HepG2 (cell line): ENCODE results near the gene ANKRD11. TPM values are rescaled to one million over a fixed set of nuclear protein-coding genes. Genes with fewer than 3 reads are reported as not detected.

Experiments used
- ATAC-seq: fragments of 200-7000 bp; cut with Tn5 transposase; 3 replicates; pipeline ENCODE4 v1.9.1; 2020; ENCODE audit warnings: mild to moderate bottlenecking, moderate library complexity
- BruUV-seq: library from RNA; stranded (reverse); fragments of 400-500 nt; replicated peaks from 2 replicates; lab custom pipeline; 2021; lab: Mats Ljungman, UMichigan
- CTCF ChIA-PET: fragments of 300-600 bp; formaldehyde crosslinking; extraction: SDS; loops from one replicate; lab custom pipeline; 2021; ENCODE audit warnings: low total read pairs, inconsistent platforms, low intra/inter-chr PET ratio; lab: Yijun Ruan, JAX
- POLR2A ChIA-PET: fragments of 350-600 bp; sonication (Branson Sonifier 250); formaldehyde crosslinking; loops from one replicate; lab custom pipeline; 2020; ENCODE audit warnings: antibody characterized with exemption, inconsistent platforms; lab: Yijun Ruan, JAX
- DNase-seq: peaks from one replicate; pipeline ENCODE4 v3.0.0-alpha.2; 2015; ENCODE audit warnings: low spot score
- FAIRE-seq: peaks from 3 replicates; lab custom pipeline; 2011; peaks lifted over from hg19 to GRCh38; lab: Jason Lieb, UNC
- H2AFZ ChIP-seq: one replicate; pipeline ENCODE4 v1.6.1; 2011; ENCODE audit warnings: low read length, inconsistent platforms
- H3K27ac ChIP-seq: fragments of 300-600 bp; 3 replicates; pipeline ENCODE4 v1.8.0; 2011; ENCODE audit warnings: mixed run types, mild to moderate bottlenecking, mixed read lengths, low read length, inconsistent platforms; ENCODE audit not compliant: insufficient read depth; ENCODE audit errors: extremely low read length
- H3K27me3 ChIP-seq, 2 experiments: fragments of 200-600 bp in 1 of 2; 2 replicates in 1 of 2; 3 replicates in 1 of 2; pipeline versions ENCODE4 v1.6.0 to v1.8.0; 2011; ENCODE audit warnings: low read length in 2 of 2, mild to moderate bottlenecking in 2 of 2, moderate library complexity in 2 of 2, inconsistent platforms in 1 of 2; ENCODE audit not compliant: insufficient read depth in 2 of 2, control insufficient read depth in 1 of 2
- H3K36me3 ChIP-seq, 2 experiments: fragments of 200-600 bp in 1 of 2; replicated peaks in 1 of 2; 2 replicates in 1 of 2; 3 replicates in 1 of 2; pipeline versions ENCODE4 v1.5.1 to v1.8.0; 2011; ENCODE audit warnings: low read length in 2 of 2, inconsistent platforms in 1 of 2; ENCODE audit not compliant: insufficient read depth in 2 of 2, control insufficient read depth in 1 of 2
- H3K4me1 ChIP-seq: 2 replicates; pipeline ENCODE4 v1.5.1; 2012; ENCODE audit warnings: low read length, inconsistent platforms; ENCODE audit not compliant: insufficient read depth
- H3K4me2 ChIP-seq: 2 replicates; pipeline ENCODE4 v1.6.0; 2011; ENCODE audit warnings: low read depth, low read length, inconsistent platforms
- H3K4me3 ChIP-seq, 3 experiments: fragments of 200-600 bp in 1 of 3; sonication (generic), shearing (Covaris generic) in 1 of 3; replicated peaks in 1 of 3; 2 replicates each; pipeline ENCODE4 v1.5.1; 2011 to 2016; ENCODE audit warnings: low read length in 3 of 3, inconsistent platforms in 2 of 3, low read depth in 2 of 3, mild to moderate bottlenecking in 2 of 3, control low read depth in 1 of 3, mixed read lengths in 1 of 3; ENCODE audit not compliant: insufficient read depth in 1 of 3
- H3K79me2 ChIP-seq: one replicate; pipeline ENCODE4 v1.6.1; 2011; ENCODE audit warnings: low read length, inconsistent platforms; ENCODE audit not compliant: insufficient read depth
- H3K9ac ChIP-seq: 2 replicates; pipeline ENCODE4 v1.6.0; 2011; ENCODE audit warnings: mild to moderate bottlenecking, low read depth, low read length, inconsistent platforms; ENCODE audit not compliant: insufficient read depth
- H3K9me3 ChIP-seq: 2 replicates; pipeline ENCODE4 v1.5.1; 2012; ENCODE audit warnings: mild to moderate bottlenecking, low read length
- H4K20me1 ChIP-seq: 2 replicates; pipeline ENCODE4 v1.6.0; 2011; ENCODE audit warnings: inconsistent platforms, mild to moderate bottlenecking, low read length, moderate library complexity; ENCODE audit not compliant: insufficient read depth
- AFF4 ChIP-seq: sonication (generic); formaldehyde crosslinking; IDR thresholded peaks from 2 replicates; pipeline ENCODE4 v1.4.0; 2020; ENCODE audit warnings: missing genetic modification reagents
- ARID3A ChIP-seq: IDR thresholded peaks from 2 replicates; pipeline ENCODE4 v1.6.1; 2012; ENCODE audit warnings: low read depth, low read length, improper control_type of control experiment
- ATF1 ChIP-seq: IDR thresholded peaks from 2 replicates; pipeline ENCODE4 v1.6.1; 2016; ENCODE audit warnings: mild to moderate bottlenecking, control low read depth
- ELF1 ChIP-seq: sonication (generic); formaldehyde crosslinking; IDR thresholded peaks from 2 replicates; pipeline ENCODE4 v1.4.0; 2020; ENCODE audit warnings: missing genetic modification reagents
- FOXA3 ChIP-seq: IDR thresholded peaks from 2 replicates; pipeline ENCODE4 v1.6.1; 2016; ENCODE audit warnings: missing genetic modification reagents, missing compliant biosample characterization
- HNRNPUL1 ChIP-seq: fragments of 200-400 bp; formaldehyde crosslinking; IDR thresholded peaks from 2 replicates; pipeline ENCODE4 v1.6.1; 2017; ENCODE audit warnings: low read depth, mild to moderate bottlenecking, low read length, moderate library complexity
- MTF2 ChIP-seq: sonication (generic); formaldehyde crosslinking; IDR thresholded peaks from 2 replicates; pipeline ENCODE4 v1.5.0; 2020; ENCODE audit warnings: missing genetic modification reagents, borderline replicate concordance
- PRPF4 ChIP-seq: fragments of 200-400 bp; formaldehyde crosslinking; IDR thresholded peaks from 2 replicates; pipeline ENCODE4 v1.6.1; 2016; ENCODE audit warnings: low read length, low read depth; ENCODE audit not compliant: poor library complexity, severe bottlenecking
- SOX5 ChIP-seq: IDR thresholded peaks from 2 replicates; pipeline ENCODE4 v1.6.1; 2016; ENCODE audit warnings: borderline replicate concordance
- SOX6 ChIP-seq, 2 experiments: fragments of 450-650 bp in 1 of 2; sonication (generic) in 1 of 2; formaldehyde crosslinking in 1 of 2; IDR thresholded peaks; 2 replicates each; pipeline versions ENCODE4 v1.4.0 to v1.6.1; 2017 to 2020; ENCODE audit warnings: antibody characterized with exemption in 1 of 2, mild to moderate bottlenecking in 1 of 2, missing genetic modification reagents in 1 of 2
- SP5 ChIP-seq: IDR thresholded peaks from 2 replicates; pipeline ENCODE4 v1.6.1; 2016; ENCODE audit warnings: low read depth, borderline replicate concordance
- ZBTB14 ChIP-seq: sonication (generic); formaldehyde crosslinking; IDR thresholded peaks from 2 replicates; pipeline ENCODE4 v1.4.0; 2020; ENCODE audit warnings: missing genetic modification reagents
- ZBTB26 ChIP-seq: IDR thresholded peaks from 2 replicates; pipeline ENCODE4 v1.6.1; 2016; ENCODE audit warnings: missing compliant biosample characterization, missing genetic modification reagents, borderline replicate concordance
- ZNF317 ChIP-seq: sonication (generic); formaldehyde crosslinking; IDR thresholded peaks from 2 replicates; pipeline ENCODE4 v1.5.0; 2020; ENCODE audit warnings: mild to moderate bottlenecking, missing genetic modification reagents
- ZNF549 ChIP-seq: sonication (generic); formaldehyde crosslinking; IDR thresholded peaks from 2 replicates; pipeline ENCODE4 v1.5.0; 2020; ENCODE audit warnings: missing genetic modification reagents
- ZNF660 ChIP-seq: sonication (generic); formaldehyde crosslinking; IDR thresholded peaks from 2 replicates; pipeline ENCODE4 v1.5.1; 2020; ENCODE audit warnings: mild to moderate bottlenecking, low read depth, missing genetic modification reagents, borderline replicate concordance
- ZSCAN31 ChIP-seq: sonication (generic); formaldehyde crosslinking; IDR thresholded peaks from 2 replicates; pipeline ENCODE4 v1.5.0; 2020; ENCODE audit warnings: low read depth, mild to moderate bottlenecking, missing genetic modification reagents
- WGBS: methylation state at CpG from one replicate; pipeline ENCODE4 v1.1.6; 2017; ENCODE audit warnings: low lambda C conversion rate; 5-methylcytosine and 5-hydroxymethylcytosine counted together
- in situ Hi-C: cut with HindIII; loops from 2 replicates; pipeline ENCODE4 v1.10.0; 2017; ENCODE audit warnings: low pct_unique_long_range_greater_than_20kb; ENCODE audit not compliant: extremely low pct_ligation_motif_present
- intact Hi-C: fragments of 100-400 bp; cut with micrococcal nuclease; formaldehyde crosslinking; loops from one replicate; pipeline ENCODE4 v1.10.0; 2022; ENCODE audit not compliant: unreplicated experiment
- polyA plus RNA-seq, 8 experiments: library from polyadenylated mRNA; depleted of rRNA in 3 of 8; stranded (reverse) in 7 of 8; unstranded in 1 of 8; fragments of >200 nt; fragmentation: Illumina TruSeq in 4 of 8; extraction: Trizol in 4 of 8; gene quantifications; 2 replicates each; pipeline versions ENCODE4 v1.2.1 to v1.2.3, GENCODE V29; 2011 to 2016; ENCODE audit warnings: low read depth in 4 of 8, missing spikeins in 1 of 8, mixed read lengths in 1 of 8; ENCODE audit not compliant: insufficient read depth in 1 of 8
- total RNA-seq, 5 experiments: library from RNA; depleted of rRNA; stranded (reverse); fragments of >200 nt; fragmentation: Illumina TruSeq; extraction: Trizol; gene quantifications; 2 replicates each; pipeline ENCODE4 v1.2.3, GENCODE V29; 2016; ENCODE audit warnings: low read depth in 1 of 5

The ANKRD11 gene
- total and polyA plus RNA-seq, 2 of the 13 experiments (the other 11 are each of a cell fraction or from before 2014, with no cell fraction given), result 21.4 to 38.4 TPM

- Histone ChIP-seq H3K9me3 (no peaks in the 10 kb centered on the region), H3K9ac (no peak overlapping the region), H3K4me3 (no peak overlapping the region), H3K4me2 (no peak overlapping the region), H4K20me1 (peaks cover 97% of the 10 kb centered on the region), H3K27ac (no peak overlapping the region), H2AFZ (no peak overlapping the region), H3K36me3 (peaks cover 11 to 20% of the 10 kb centered on the region in 2 experiments; a peak in 4 of 5 replicates), H3K27me3 (no peaks in the 10 kb centered on the region), H3K4me1 (peaks cover 40% of the 10 kb centered on the region), H3K79me2 (peaks cover 99% of the 10 kb centered on the region)
- no peak for FAIRE-seq
- 65% methylated on average over 8 of the region's 8 CpGs for WGBS
- ChIA-PET CTCF (no interaction called here), POLR2A (no interaction called here)
- peak; percentile 50 for DNase-seq
- in situ Hi-C loops (no loop called here), intact Hi-C loops (no loop called here)
- BruUV-seq, result TSS peak; percentile 33
- ATAC-seq, result peak; percentile 33
- TF ChIP-seq SOX5 (peak; percentile 61; the same call in 1 of the 2 replicates), ZNF660 (CRISPR knock-in tag) (no peak), FOXA3 (CRISPR knock-in tag) (peak; percentile 4; the same call in 1 of the 2 replicates), HNRNPUL1 (no peak), ZNF549 (CRISPR knock-in tag) (no peak), ZBTB14 (CRISPR knock-in tag) (no peak), ZNF317 (no peak), ZBTB26 (no peak), ELF1 (CRISPR knock-in tag) (peak; percentile 43; the same call in 1 of the 2 replicates), SOX6 (IDR thresholded peaks at IDR 0.05) (no peak), SOX6 (CRISPR knock-in tag; IDR thresholded peaks at IDR 0.05) (peak; percentile 56), ZSCAN31 (no peak), PRPF4 (no peak), ATF1 (CRISPR knock-in tag) (no peak), MTF2 (CRISPR knock-in tag) (no peak), ARID3A (no peak), AFF4 (CRISPR knock-in tag) (no peak), SP5 (CRISPR knock-in tag) (no peak)
These were observed 113.4 kb downstream of the ANKRD11 start for GRCh38 chr16:89376812-89377452.
